K562 (cell line): ENCODE measurements around the gene CMIP. TPM values are rescaled to one million over a fixed set of nuclear protein-coding genes. Genes with fewer than 3 reads are reported as not detected.

Experiments
- CBX1 ChIP-seq: sonication (generic); IDR thresholded peaks from 2 replicates; pipeline ENCODE4 v1.6.1; 2016; ENCODE audit warnings: antibody characterized with exemption, low read depth, mild to moderate bottlenecking
- COPS2 ChIP-seq: fragments of 450-650 bp; conservative IDR thresholded peaks from 2 replicates; pipeline ENCODE4 v1.6.1; 2016; ENCODE audit warnings: mild to moderate bottlenecking, moderate library complexity
- ESRRB ChIP-seq: fragments of 250-450 bp; sonication (Bioruptor Pico); IDR thresholded peaks from 2 replicates; pipeline ENCODE4 v1.5.0; 2020; ENCODE audit warnings: mild to moderate bottlenecking, moderate library complexity, borderline replicate concordance
- FOS ChIP-seq: IDR thresholded peaks from 3 replicates; pipeline ENCODE4 v1.6.1; 2011; ENCODE audit not compliant: insufficient read length; ENCODE audit errors: extremely low read depth
- FOXK1 ChIP-seq: sonication (generic); formaldehyde crosslinking; IDR thresholded peaks from 2 replicates; pipeline ENCODE4 v1.8.0; 2022; ENCODE audit warnings: missing genetic modification reagents, mild to moderate bottlenecking, borderline replicate concordance
- FUS ChIP-seq: fragments of 200-400 bp; formaldehyde crosslinking; optimal IDR thresholded peaks from 2 replicates; pipeline ENCODE3; 2017; ENCODE audit warnings: low read depth, low read length
- GATAD2B ChIP-seq: fragments of 450-650 bp; IDR thresholded peaks from 2 replicates; pipeline ENCODE4 v1.6.1; 2017; ENCODE audit warnings: mild to moderate bottlenecking, borderline replicate concordance
- L3MBTL2 ChIP-seq: fragments of 450-650 bp; IDR thresholded peaks from 2 replicates; pipeline ENCODE4 v1.6.1; 2016; ENCODE audit warnings: mild to moderate bottlenecking, moderate library complexity
- MTA1 ChIP-seq: fragments of 450-650 bp; IDR thresholded peaks from 2 replicates; pipeline ENCODE4 v1.6.1; 2017; ENCODE audit warnings: borderline replicate concordance
- NFATC3 ChIP-seq: fragments of 450-650 bp; IDR thresholded peaks from 2 replicates; pipeline ENCODE4 v1.6.1; 2017; ENCODE audit warnings: mild to moderate bottlenecking
- PYGO2 ChIP-seq: fragments of 450-650 bp; IDR thresholded peaks from 2 replicates; pipeline ENCODE4 v1.6.1; 2016; ENCODE audit warnings: mild to moderate bottlenecking, missing genetic modification characterization, moderate library complexity, missing compliant biosample characterization
- SETDB1 ChIP-seq: IDR thresholded peaks from one replicate; pipeline ENCODE4 v1.6.1; 2012; ENCODE audit warnings: low read length, control low read depth, inconsistent platforms
- SP2 ChIP-seq: IDR thresholded peaks from 2 replicates; pipeline ENCODE4 v1.6.1; 2011; ENCODE audit warnings: mild to moderate bottlenecking, low read depth, low read length, moderate library complexity; ENCODE audit not compliant: poor library complexity, severe bottlenecking; ENCODE audit errors: extremely low read depth
- STAT6 ChIP-seq: sonication (generic); formaldehyde crosslinking; IDR thresholded peaks from 2 replicates; pipeline ENCODE4 v1.8.1; 2023; ENCODE audit warnings: mild to moderate bottlenecking, missing genetic modification reagents
- SUPT5H ChIP-seq: fragments of 450-650 bp; IDR thresholded peaks from 2 replicates; pipeline ENCODE4 v1.6.1; 2016
- TARDBP ChIP-seq: fragments of 450-650 bp; IDR thresholded peaks from 2 replicates; pipeline ENCODE4 v1.6.1; 2016
- TSC22D4 ChIP-seq: fragments of 450-650 bp; IDR thresholded peaks from 2 replicates; pipeline ENCODE4 v1.6.1; 2016; ENCODE audit warnings: missing genetic modification characterization, missing biosample characterization, control low read depth
- ZNF347 ChIP-seq: fragments of 450-650 bp; formaldehyde crosslinking; IDR thresholded peaks from 2 replicates; pipeline ENCODE4 v1.4.0; 2020; ENCODE audit warnings: low read depth, mild to moderate bottlenecking, moderate library complexity
- ZNF707 ChIP-seq: fragments of 250-450 bp; sonication (Bioruptor Pico); conservative IDR thresholded peaks from 2 replicates; pipeline ENCODE4 v1.8.0; 2022; ENCODE audit warnings: inconsistent platforms, mild to moderate bottlenecking, moderate library complexity
- ZNF778 ChIP-seq: fragments of 450-650 bp; formaldehyde crosslinking; IDR thresholded peaks from 2 replicates; pipeline ENCODE4 v1.4.0; 2020; ENCODE audit warnings: mild to moderate bottlenecking, moderate library complexity
- polyA plus RNA-seq, 8 experiments: library from polyadenylated mRNA; depleted of rRNA in 4 of 8; stranded (reverse) in 5 of 8; unstranded in 3 of 8; fragments of >200 nt; fragmentation: Nextera tagmentation in 2 of 8; fragmentation: Illumina TruSeq in 1 of 8; extraction: Ambion mirVana in 2 of 8; extraction: Trizol in 1 of 8; gene quantifications; 2 replicates each; pipeline versions ENCODE4 v1.2.1 to v1.2.3, GENCODE V29; 2011 to 2014; ENCODE audit warnings: inconsistent platforms in 1 of 8, missing spikeins in 1 of 8
- total RNA-seq, 7 experiments: library from RNA; depleted of rRNA in 6 of 7; stranded (reverse); fragments of >200 nt in 6 of 7; fragmentation: Illumina TruSeq in 2 of 7; extraction: Trizol in 2 of 7; gene quantifications; 2 replicates each; pipeline versions ENCODE4 v1.2.1 to v1.2.3, GENCODE V29; 2011 to 2021; ENCODE audit warnings: low replicate concordance in 1 of 7
- TF ChIP-seq, protein P1 (sequence below): IDR thresholded peaks from 2 replicates; pipeline ENCODE4 v1.6.1; 2016; ENCODE audit warnings: missing genetic modification characterization, missing compliant biosample characterization
- TF ChIP-seq, protein P2 (sequence below): fragments of 450-650 bp; formaldehyde crosslinking; IDR thresholded peaks from 2 replicates; pipeline ENCODE4 v1.4.0; 2022; ENCODE audit warnings: missing genetic modification characterization
- TF ChIP-seq, protein P3 (sequence below): fragments of 250-450 bp; sonication (Bioruptor Pico); IDR thresholded peaks from 2 replicates; pipeline ENCODE4 v1.8.0; 2021; ENCODE audit warnings: borderline replicate concordance, mild to moderate bottlenecking, moderate library complexity; ENCODE audit not compliant: poor library complexity, severe bottlenecking
- TF ChIP-seq, protein P4 (sequence below): sonication (generic); formaldehyde crosslinking; IDR thresholded peaks from 2 replicates; pipeline ENCODE4 v1.9.0; 2022; ENCODE audit warnings: mild to moderate bottlenecking, missing genetic modification reagents

Gene CMIP
- total and polyA plus RNA-seq, 9 of the 15 experiments (the other 6 are each of a cell fraction or from before 2014, with no cell fraction given), result 0.94 to 82.5 (median 10.3) TPM

DNA sequence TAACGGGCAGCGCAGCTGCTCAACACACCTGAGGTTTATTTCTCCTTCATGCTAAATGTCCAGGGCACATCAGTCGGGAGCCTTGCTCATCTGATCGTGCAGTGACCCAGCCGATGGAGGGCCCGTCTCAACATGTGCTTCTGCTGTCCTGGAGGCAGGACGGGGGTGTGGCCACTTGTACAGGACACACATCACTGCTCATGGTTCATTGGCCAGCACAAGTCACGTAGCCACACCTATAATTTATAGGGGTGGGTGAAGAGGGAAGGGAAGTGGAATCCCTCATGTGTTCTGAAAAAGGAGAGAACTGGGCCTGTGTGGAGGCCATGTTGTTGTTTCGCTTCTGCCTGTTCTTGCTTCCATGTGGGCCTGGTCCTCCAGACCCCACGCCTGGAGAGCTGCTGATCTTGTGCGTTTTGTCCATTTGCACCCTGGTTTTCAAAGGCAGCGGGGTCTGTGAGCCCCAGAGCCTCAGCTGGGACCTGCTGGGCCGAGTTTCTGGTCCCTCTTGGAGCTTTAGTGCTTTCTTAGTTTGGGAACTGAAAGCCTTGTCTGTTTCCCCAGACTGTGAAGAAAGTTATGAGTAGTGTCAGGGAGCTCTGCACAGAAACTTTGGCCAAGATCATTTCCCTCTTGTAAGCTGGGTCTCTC is 60.5 kb downstream of the CMIP start (continued):
- TF ChIP-seq CBX1, result no peak
- no peak for TF ChIP-seq COPS2
- TF ChIP-seq TSC22D4 (tag), result no peak
- no peak for TF ChIP-seq GATAD2B
- no peak for TF ChIP-seq FUS
- TF ChIP-seq, protein P1, sequence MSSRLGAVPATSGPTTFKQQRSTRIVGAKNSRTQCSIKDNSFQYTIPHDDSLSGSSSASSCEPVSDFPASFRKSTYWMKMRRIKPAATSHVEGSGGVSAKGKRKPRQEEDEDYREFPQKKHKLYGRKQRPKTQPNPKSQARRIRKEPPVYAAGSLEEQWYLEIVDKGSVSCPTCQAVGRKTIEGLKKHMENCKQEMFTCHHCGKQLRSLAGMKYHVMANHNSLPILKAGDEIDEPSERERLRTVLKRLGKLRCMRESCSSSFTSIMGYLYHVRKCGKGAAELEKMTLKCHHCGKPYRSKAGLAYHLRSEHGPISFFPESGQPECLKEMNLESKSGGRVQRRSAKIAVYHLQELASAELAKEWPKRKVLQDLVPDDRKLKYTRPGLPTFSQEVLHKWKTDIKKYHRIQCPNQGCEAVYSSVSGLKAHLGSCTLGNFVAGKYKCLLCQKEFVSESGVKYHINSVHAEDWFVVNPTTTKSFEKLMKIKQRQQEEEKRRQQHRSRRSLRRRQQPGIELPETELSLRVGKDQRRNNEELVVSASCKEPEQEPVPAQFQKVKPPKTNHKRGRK (tag), result no peak
- peak; percentile 64 for TF ChIP-seq SUPT5H
- no peak for TF ChIP-seq ZNF707
- TF ChIP-seq, protein P2, sequence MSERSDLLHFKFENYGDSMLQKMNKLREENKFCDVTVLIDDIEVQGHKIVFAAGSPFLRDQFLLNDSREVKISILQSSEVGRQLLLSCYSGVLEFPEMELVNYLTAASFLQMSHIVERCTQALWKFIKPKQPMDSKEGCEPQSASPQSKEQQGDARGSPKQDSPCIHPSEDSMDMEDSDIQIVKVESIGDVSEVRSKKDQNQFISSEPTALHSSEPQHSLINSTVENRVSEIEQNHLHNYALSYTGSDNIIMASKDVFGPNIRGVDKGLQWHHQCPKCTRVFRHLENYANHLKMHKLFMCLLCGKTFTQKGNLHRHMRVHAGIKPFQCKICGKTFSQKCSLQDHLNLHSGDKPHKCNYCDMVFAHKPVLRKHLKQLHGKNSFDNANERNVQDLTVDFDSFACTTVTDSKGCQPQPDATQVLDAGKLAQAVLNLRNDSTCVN (CRISPR knock-in tag), result no peak
- TF ChIP-seq, protein P3, sequence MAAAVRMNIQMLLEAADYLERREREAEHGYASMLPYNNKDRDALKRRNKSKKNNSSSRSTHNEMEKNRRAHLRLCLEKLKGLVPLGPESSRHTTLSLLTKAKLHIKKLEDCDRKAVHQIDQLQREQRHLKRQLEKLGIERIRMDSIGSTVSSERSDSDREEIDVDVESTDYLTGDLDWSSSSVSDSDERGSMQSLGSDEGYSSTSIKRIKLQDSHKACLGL, result peak; percentile 62
- TF ChIP-seq PYGO2, result no peak
- TF ChIP-seq FOXK1 (CRISPR knock-in tag), result no peak
- TF ChIP-seq ESRRB (CRISPR knock-in tag), result no peak
- TF ChIP-seq ZNF778 (CRISPR knock-in tag), result no peak
- peak; percentile 89 for TF ChIP-seq L3MBTL2
- no peak for TF ChIP-seq NFATC3
- no peak for TF ChIP-seq ZNF347 (CRISPR knock-in tag)
- TF ChIP-seq SP2, result no peak
- no peak for TF ChIP-seq FOS
- TF ChIP-seq, protein P4, sequence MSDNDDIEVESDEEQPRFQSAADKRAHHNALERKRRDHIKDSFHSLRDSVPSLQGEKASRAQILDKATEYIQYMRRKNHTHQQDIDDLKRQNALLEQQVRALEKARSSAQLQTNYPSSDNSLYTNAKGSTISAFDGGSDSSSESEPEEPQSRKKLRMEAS (CRISPR knock-in tag), result peak; percentile 98
- no peak for TF ChIP-seq STAT6 (CRISPR knock-in tag)
- TF ChIP-seq TARDBP, result no peak
- no peak for TF ChIP-seq SETDB1
- peak; percentile 44; the same call in 1 of the 2 replicates for TF ChIP-seq MTA1
